GM19193 (cell line): Measurements from ENCODE around the gene RMC1.

Experiments used
- POLR2A ChIP-seq: IDR thresholded peaks from 4 replicates; pipeline ENCODE4 v1.6.1; 2011; ENCODE audit not compliant: insufficient read depth, insufficient read length; ENCODE audit errors: extremely low read depth

The RMC1 gene

GRCh38 chr18:23503038-23503962, at the start of gene RMC1:
Gene RMC1 (plus strand): TSS chr18:23503511. CDS start chr18:23503619, 108 bp downstream.
- TF ChIP-seq POLR2A, result peak; percentile 95

GRCh38 chr18:23453680-23454058, 49.6 kb upstream of the RMC1 start:
- TF ChIP-seq POLR2A, result no peak

GRCh38 chr18:23456835-23457234, 46.5 kb upstream of the RMC1 start:
- no peak for TF ChIP-seq POLR2A

- no peak for TF ChIP-seq POLR2A
These were observed 44.3 kb upstream of the RMC1 start for GRCh38 chr18:23458830-23459529.

- no peak for TF ChIP-seq POLR2A
These were observed 43.8 kb upstream of the RMC1 start for GRCh38 chr18:23459530-23459921.

GRCh38 chr18:23460285-23461273, 42.7 kb upstream of the RMC1 start:
- no peak for TF ChIP-seq POLR2A

- TF ChIP-seq POLR2A, result no peak
These were observed 40.4 kb upstream of the RMC1 start for GRCh38 chr18:23462876-23463275.

GRCh38 chr18:23468753-23469459, 34.4 kb upstream of the RMC1 start:
- TF ChIP-seq POLR2A, result no peak

GRCh38 chr18:23470620-23471387, 32.5 kb upstream of the RMC1 start:
- TF ChIP-seq POLR2A, result no peak

- TF ChIP-seq POLR2A, result no peak
These were observed 31.8 kb upstream of the RMC1 start for GRCh38 chr18:23471486-23471885.

- TF ChIP-seq POLR2A, result no peak
These were observed 23.3 kb upstream of the RMC1 start for GRCh38 chr18:23479829-23480505.

- no peak for TF ChIP-seq POLR2A
These were observed 18.6 kb upstream of the RMC1 start for GRCh38 chr18:23484561-23485182.
